Panc1 (cell line): ENCODE data around the gene DENND4B. TPM values are rescaled to one million over a fixed set of nuclear protein-coding genes. Genes with fewer than 3 reads are reported as not detected.

Source experiments
- ATAC-seq: fragments of 200-7000 bp; cut with Tn5 transposase; 2 replicates; pipeline ENCODE4 v1.9.1; 2020; ENCODE audit warnings: mild to moderate bottlenecking, moderate library complexity
- BruUV-seq: library from RNA; stranded (reverse); fragments of 400-500 nt; replicated peaks from 2 replicates; lab custom pipeline; 2021; lab: Mats Ljungman, UMichigan
- CTCF ChIA-PET: fragments of 300-600 bp; sonication (Branson Sonifier 250); formaldehyde crosslinking; loops from one replicate; lab custom pipeline; 2022; ENCODE audit warnings: antibody characterized with exemption; lab: Charles Lee
- POLR2A ChIA-PET: fragments of 300-600 bp; sonication (Branson Sonifier 250); formaldehyde crosslinking; loops from one replicate; lab custom pipeline; 2022; ENCODE audit warnings: antibody characterized with exemption; lab: Charles Lee
- DNase-seq: peaks from one replicate; pipeline ENCODE4 v3.0.0-alpha.2; 2010; ENCODE audit warnings: low read depth, low spot score
- H3K27ac ChIP-seq: 2 replicates; pipeline ENCODE4 v1.5.1; 2011; ENCODE audit warnings: mild to moderate bottlenecking, low read length, inconsistent platforms
- H3K27me3 ChIP-seq: fragments of 200-500 bp; sonication (Bioruptor generic); 2 replicates; pipeline ENCODE4 v1.6.0; 2014; ENCODE audit warnings: low read length, inconsistent platforms; ENCODE audit not compliant: control insufficient read depth, insufficient read depth
- H3K36me3 ChIP-seq: fragments of 200-500 bp; sonication (Bioruptor generic); 2 replicates; pipeline ENCODE4 v1.5.1; 2014; ENCODE audit warnings: inconsistent platforms, mild to moderate bottlenecking, low read length, moderate library complexity; ENCODE audit not compliant: control insufficient read depth, insufficient read depth
- H3K4me1 ChIP-seq: 2 replicates; pipeline ENCODE4 v1.5.1; 2011; ENCODE audit warnings: inconsistent platforms, mild to moderate bottlenecking, low read length, moderate library complexity; ENCODE audit not compliant: control insufficient read depth, insufficient read depth
- H3K4me3 ChIP-seq, 2 experiments: 2 replicates each; pipeline ENCODE4 v1.5.1; 2011 to 2012; ENCODE audit warnings: low read depth in 2 of 2, low read length in 2 of 2, mild to moderate bottlenecking in 2 of 2, inconsistent platforms in 1 of 2, moderate library complexity in 1 of 2
- H3K9me3 ChIP-seq: fragments of 200-500 bp; sonication (Bioruptor generic); 2 replicates; pipeline ENCODE4 v1.5.1; 2014; ENCODE audit warnings: low read depth, mild to moderate bottlenecking, inconsistent platforms, low read length, moderate library complexity; ENCODE audit not compliant: control insufficient read depth, insufficient read depth
- CTCF ChIP-seq: fragments of 450-650 bp; IDR thresholded peaks from 2 replicates; pipeline ENCODE4 v1.5.1; 2017; ENCODE audit warnings: mild to moderate bottlenecking
- POLR2AphosphoS5 ChIP-seq: IDR thresholded peaks from 2 replicates; pipeline ENCODE4 v1.6.1; 2012; ENCODE audit warnings: mild to moderate bottlenecking, low read depth, low read length, moderate library complexity
- REST ChIP-seq, 2 experiments: IDR thresholded peaks; 2 replicates each; pipeline ENCODE4 v1.6.1; 2011 to 2012; ENCODE audit warnings: low read depth in 2 of 2, control low read depth in 1 of 2, low read length in 1 of 2, mild to moderate bottlenecking in 1 of 2, moderate library complexity in 1 of 2; ENCODE audit not compliant: insufficient read depth in 1 of 2
- SIN3A ChIP-seq: IDR thresholded peaks from 2 replicates; pipeline ENCODE4 v1.6.1; 2012; ENCODE audit warnings: low read depth, mild to moderate bottlenecking, low read length, moderate library complexity, borderline replicate concordance; ENCODE audit not compliant: insufficient read depth
- TCF7L2 ChIP-seq: IDR thresholded peaks from 2 replicates; pipeline ENCODE4 v1.6.1; 2011; ENCODE audit warnings: mild to moderate bottlenecking, low read depth, low read length, inconsistent platforms
- in situ Hi-C: cut with HindIII; loops from 2 replicates; pipeline ENCODE4 v1.10.0; 2016; ENCODE audit warnings: low sequenced_read_pairs, low pct_unique_long_range_greater_than_20kb
- intact Hi-C: fragments of 100-400 bp; cut with micrococcal nuclease; formaldehyde crosslinking; loops from one replicate; pipeline ENCODE4 v1.10.0; 2022; ENCODE audit not compliant: unreplicated experiment
- total RNA-seq: library from RNA; stranded (reverse); gene quantifications from one replicate; pipeline ENCODE4 v1.2.1, GENCODE V29; 2021; ENCODE audit not compliant: unreplicated experiment

DENND4B gene
- total RNA-seq, 1 experiment from 2014 or later: 56.2 TPM

GRCh38 chr1:153953859-153954365 is 7.4 kb upstream of the DENND4B start:
- ChIA-PET CTCF (no interaction called here), POLR2A (no interaction called here)
- intact Hi-C loops (no loop called here), in situ Hi-C loops (no loop called here)
- H3K27ac ChIP-seq: no peak overlapping the region
- H3K4me3 ChIP-seq: no peak overlapping the region
- peaks cover 12% of the 10 kb centered on the region for H3K4me1 ChIP-seq
- BruUV-seq: no TSS peak
- no peak for TF ChIP-seq SIN3A
- TF ChIP-seq CTCF: no peak
- no peak for TF ChIP-seq TCF7L2
- no peak for TF ChIP-seq POLR2AphosphoS5
- no peak for TF ChIP-seq REST (IDR thresholded peaks at IDR 0.05; ENCODE audit: insufficient read depth in 1 of 2, low read depth in 2 of 2, low read length in 1 of 2)
- ATAC-seq (no peak), DNase-seq (no peak)
- peaks cover 3% of the 10 kb centered on the region for H3K36me3 ChIP-seq
- H3K9me3 ChIP-seq: no peaks in the 10 kb centered on the region
- no peaks in the 10 kb centered on the region for H3K27me3 ChIP-seq

- ChIA-PET CTCF (no interaction called here), POLR2A (no interaction called here)
- no peak for TF ChIP-seq CTCF
- TF ChIP-seq POLR2AphosphoS5: no peak
- TF ChIP-seq SIN3A: no peak
- no peak for TF ChIP-seq REST (IDR thresholded peaks at IDR 0.05; ENCODE audit: insufficient read depth in 1 of 2, low read depth in 2 of 2, low read length in 1 of 2)
- no peak for TF ChIP-seq TCF7L2
- H3K27ac ChIP-seq: no peak overlapping the region
- ATAC-seq (no peak), DNase-seq (no peak)
- H3K36me3 ChIP-seq: peaks cover 3% of the 10 kb centered on the region
- no TSS peak for BruUV-seq
- no peaks in the 10 kb centered on the region for H3K9me3 ChIP-seq
- no peaks in the 10 kb centered on the region for H3K27me3 ChIP-seq
- intact Hi-C loops (no loop called here), in situ Hi-C loops (no loop called here)
- H3K4me3 ChIP-seq: no peak overlapping the region
- H3K4me1 ChIP-seq: peaks cover 13% of the 10 kb centered on the region
Observed at GRCh38 chr1:153951801-153952200, 5.3 kb upstream of the DENND4B start.
